ENCODE results near the gene EFNB1.

EFNB1 gene

DNA sequence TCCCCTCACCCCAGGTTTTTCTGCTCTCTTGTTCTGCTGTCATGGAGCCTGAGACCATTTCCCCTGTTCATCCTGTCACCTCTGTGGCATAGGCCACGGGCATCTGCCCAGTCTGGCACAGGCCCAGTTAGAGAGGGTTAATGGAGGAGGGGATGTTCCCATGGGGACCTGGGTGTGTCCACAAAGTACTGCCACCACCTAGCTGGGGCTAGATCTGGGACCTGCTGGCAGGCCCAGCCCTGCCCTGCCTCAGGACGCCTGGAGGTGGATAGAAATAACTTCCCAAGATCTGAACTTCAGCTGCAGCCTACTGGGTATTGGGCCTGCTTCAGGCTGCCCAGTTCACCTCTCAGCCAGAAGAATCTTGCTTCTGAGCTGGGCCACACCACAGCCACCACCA lies 13.5 kb downstream of the EFNB1 start:
- Histone ChIP-seq H3K4me2 (ENCODE audit: low read length) (no peak overlapping the region), H3K4me3 (ENCODE audit: low read depth, low read length) (no peak overlapping the region), H3K36me3 (ENCODE audit: control insufficient read depth, insufficient read depth, low read length) (no peaks in the 10 kb centered on the region), H3K27me3 (ENCODE audit: control insufficient read depth, insufficient read depth, low read length) (no peaks in the 10 kb centered on the region), H3K9ac (no peak overlapping the region), H2AFZ (no peak overlapping the region), H3K4me1 (peaks cover 9% of the 10 kb centered on the region), H3K27ac (peak overlapping the region; percentile 51), H3K79me2 (peaks cover 14% of the 10 kb centered on the region), H3K9me3 (ENCODE audit: control insufficient read depth, low read length) (no peaks in the 10 kb centered on the region)
- TF ChIP-seq, protein P1, sequence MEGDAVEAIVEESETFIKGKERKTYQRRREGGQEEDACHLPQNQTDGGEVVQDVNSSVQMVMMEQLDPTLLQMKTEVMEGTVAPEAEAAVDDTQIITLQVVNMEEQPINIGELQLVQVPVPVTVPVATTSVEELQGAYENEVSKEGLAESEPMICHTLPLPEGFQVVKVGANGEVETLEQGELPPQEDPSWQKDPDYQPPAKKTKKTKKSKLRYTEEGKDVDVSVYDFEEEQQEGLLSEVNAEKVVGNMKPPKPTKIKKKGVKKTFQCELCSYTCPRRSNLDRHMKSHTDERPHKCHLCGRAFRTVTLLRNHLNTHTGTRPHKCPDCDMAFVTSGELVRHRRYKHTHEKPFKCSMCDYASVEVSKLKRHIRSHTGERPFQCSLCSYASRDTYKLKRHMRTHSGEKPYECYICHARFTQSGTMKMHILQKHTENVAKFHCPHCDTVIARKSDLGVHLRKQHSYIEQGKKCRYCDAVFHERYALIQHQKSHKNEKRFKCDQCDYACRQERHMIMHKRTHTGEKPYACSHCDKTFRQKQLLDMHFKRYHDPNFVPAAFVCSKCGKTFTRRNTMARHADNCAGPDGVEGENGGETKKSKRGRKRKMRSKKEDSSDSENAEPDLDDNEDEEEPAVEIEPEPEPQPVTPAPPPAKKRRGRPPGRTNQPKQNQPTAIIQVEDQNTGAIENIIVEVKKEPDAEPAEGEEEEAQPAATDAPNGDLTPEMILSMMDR (IDR thresholded peaks at IDR 0.05) = no peak

DNA sequence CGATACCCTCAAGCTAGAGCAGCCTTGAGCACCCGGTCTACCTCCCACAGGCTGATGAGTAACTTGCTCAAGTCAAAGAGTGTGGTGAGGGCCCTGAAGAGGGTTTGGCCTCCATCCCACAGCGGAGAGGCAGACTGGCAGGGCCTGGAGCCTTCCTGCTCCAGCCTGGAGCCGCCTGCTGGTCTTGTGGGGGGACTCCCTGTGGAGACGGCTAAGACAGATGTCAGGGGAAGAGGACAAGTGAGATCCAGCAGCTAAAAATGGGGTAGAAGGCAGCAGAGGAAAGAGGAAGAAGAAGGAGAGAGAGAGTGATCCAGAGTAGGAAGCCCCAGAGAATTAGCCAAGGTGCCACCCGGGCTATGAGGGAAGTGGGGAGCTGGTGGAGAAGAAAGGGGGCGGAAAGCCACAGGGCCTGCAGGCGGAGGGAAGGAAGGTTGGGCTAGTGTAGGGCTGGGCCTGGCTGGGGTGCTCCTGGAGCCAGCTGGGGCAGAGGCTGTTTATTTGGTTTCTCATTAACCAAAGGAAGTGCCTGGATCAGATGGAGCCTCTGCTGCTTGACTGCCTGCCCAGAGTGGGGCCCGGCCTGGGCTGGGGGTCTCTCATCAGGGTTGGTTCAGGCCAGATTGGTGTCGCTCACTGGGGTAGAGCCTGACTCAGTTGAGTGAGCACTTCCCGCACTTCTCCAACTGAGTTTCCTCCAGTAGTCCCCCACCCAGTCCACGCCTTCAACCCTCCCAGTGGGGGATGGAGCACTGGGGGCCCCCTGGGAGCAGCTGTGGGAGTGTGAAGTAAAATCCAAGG lies 14.2 kb downstream of the EFNB1 start:
- H3K36me3 ChIP-seq (ENCODE audit: control insufficient read depth, insufficient read depth, low read length) = no peaks in the 10 kb centered on the region
- no peak overlapping the region for H3K4me3 ChIP-seq (ENCODE audit: low read depth, low read length)
- H3K27ac ChIP-seq = peak overlapping the region; percentile 51
- H3K79me2 ChIP-seq = peaks cover 8% of the 10 kb centered on the region
- H2AFZ ChIP-seq = no peak overlapping the region
- no peak overlapping the region for H3K4me2 ChIP-seq (ENCODE audit: low read length)
- peaks cover 9% of the 10 kb centered on the region for H3K4me1 ChIP-seq
- TF ChIP-seq, protein P1 (IDR thresholded peaks at IDR 0.05) = no peak
- H3K9me3 ChIP-seq (ENCODE audit: control insufficient read depth, low read length) = no peaks in the 10 kb centered on the region
- no peak overlapping the region for H3K9ac ChIP-seq
- no peaks in the 10 kb centered on the region for H3K27me3 ChIP-seq (ENCODE audit: control insufficient read depth, insufficient read depth, low read length)

DNA sequence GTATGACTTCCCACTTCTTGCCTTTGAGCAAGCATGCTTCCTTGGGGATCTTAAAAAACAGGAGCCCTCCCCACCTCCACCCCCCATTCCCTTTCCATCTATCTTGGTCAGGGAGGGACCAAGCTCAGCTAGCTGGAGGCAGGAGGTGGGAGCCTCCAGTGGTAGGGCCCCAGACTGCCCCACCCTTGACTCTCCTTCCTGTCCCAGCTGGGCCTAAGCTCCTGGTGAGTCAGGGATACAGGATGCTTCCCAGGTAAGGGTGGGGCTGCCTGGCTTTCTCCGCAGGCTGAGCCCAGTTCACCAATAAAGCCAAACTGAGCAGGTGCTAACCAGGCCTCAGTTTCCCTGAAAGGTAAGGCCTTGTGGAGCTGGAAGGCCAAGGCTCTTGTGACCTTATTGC lies 15.2 kb downstream of the EFNB1 start:
- Histone ChIP-seq H3K27ac (no peak overlapping the region), H3K79me2 (peaks cover 7% of the 10 kb centered on the region), H3K27me3 (ENCODE audit: control insufficient read depth, insufficient read depth, low read length) (no peaks in the 10 kb centered on the region), H3K4me1 (peaks cover 9% of the 10 kb centered on the region), H2AFZ (no peak overlapping the region), H3K4me2 (ENCODE audit: low read length) (no peak overlapping the region), H3K36me3 (ENCODE audit: control insufficient read depth, insufficient read depth, low read length) (no peaks in the 10 kb centered on the region), H3K9me3 (ENCODE audit: control insufficient read depth, low read length) (no peaks in the 10 kb centered on the region), H3K9ac (no peak overlapping the region), H3K4me3 (ENCODE audit: low read depth, low read length) (no peak overlapping the region)
- TF ChIP-seq, protein P1 (IDR thresholded peaks at IDR 0.05) = no peak

DNA sequence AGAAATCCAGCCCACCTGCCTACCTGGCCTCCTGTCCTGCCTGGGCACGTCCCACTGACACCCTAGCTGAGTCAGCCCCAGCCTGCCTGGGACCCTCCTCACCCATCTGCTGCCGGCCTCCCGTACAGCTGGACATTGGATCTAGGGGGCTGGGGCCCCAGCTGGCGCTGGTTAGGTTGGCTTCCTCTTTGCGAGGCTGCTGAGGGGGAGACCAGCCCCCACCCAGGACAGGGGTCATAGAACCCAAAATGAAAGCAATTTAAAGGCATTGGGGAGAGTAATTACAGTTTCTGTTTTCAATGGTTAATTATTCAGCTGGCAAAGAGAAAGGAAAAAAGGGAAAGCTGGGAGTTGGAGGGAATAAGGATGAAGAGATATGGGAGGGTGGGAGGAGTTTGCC lies 15.8 kb downstream of the EFNB1 start:
- Histone ChIP-seq H3K9me3 (ENCODE audit: control insufficient read depth, low read length) (no peaks in the 10 kb centered on the region), H3K27ac (no peak overlapping the region), H3K27me3 (ENCODE audit: control insufficient read depth, insufficient read depth, low read length) (no peaks in the 10 kb centered on the region), H3K4me3 (ENCODE audit: low read depth, low read length) (no peak overlapping the region), H3K4me2 (ENCODE audit: low read length) (no peak overlapping the region), H3K79me2 (peaks cover 7% of the 10 kb centered on the region), H3K4me1 (peaks cover 9% of the 10 kb centered on the region), H3K36me3 (ENCODE audit: control insufficient read depth, insufficient read depth, low read length) (no peaks in the 10 kb centered on the region), H2AFZ (no peak overlapping the region), H3K9ac (no peak overlapping the region)
- TF ChIP-seq, protein P1 (IDR thresholded peaks at IDR 0.05) = no peak

DNA sequence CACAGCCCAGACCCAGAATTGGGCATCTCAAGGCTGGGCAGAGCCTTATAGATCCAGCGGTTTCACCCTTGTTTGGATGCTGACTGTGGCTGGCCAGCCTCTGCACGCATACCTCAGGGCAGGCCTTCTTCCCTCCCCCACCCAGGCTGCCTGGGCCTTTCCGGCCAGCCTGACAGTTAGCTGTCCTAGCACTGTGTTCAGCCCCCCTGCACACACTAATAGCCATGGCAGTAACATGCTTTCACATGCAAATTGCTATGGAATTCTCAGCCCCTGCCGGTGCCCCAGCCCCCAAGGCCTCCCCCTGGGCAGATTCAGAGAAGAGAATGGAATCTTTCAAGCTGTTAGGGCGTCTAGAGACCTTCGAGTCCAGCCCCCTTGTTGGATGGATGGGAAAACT lies 17.7 kb downstream of the EFNB1 start:
- H3K27ac ChIP-seq = no peak overlapping the region
- peaks cover 5% of the 10 kb centered on the region for H3K4me1 ChIP-seq
- no peaks in the 10 kb centered on the region for H3K36me3 ChIP-seq (ENCODE audit: control insufficient read depth, insufficient read depth, low read length)
- H3K9ac ChIP-seq = no peak overlapping the region
- no peaks in the 10 kb centered on the region for H3K79me2 ChIP-seq
- no peak overlapping the region for H2AFZ ChIP-seq
- no peaks in the 10 kb centered on the region for H3K9me3 ChIP-seq (ENCODE audit: control insufficient read depth, low read length)
- TF ChIP-seq, protein P1 (IDR thresholded peaks at IDR 0.05) = no peak
- no peak overlapping the region for H3K4me3 ChIP-seq (ENCODE audit: low read depth, low read length)
- H3K4me2 ChIP-seq (ENCODE audit: low read length) = no peak overlapping the region
- H3K27me3 ChIP-seq (ENCODE audit: control insufficient read depth, insufficient read depth, low read length) = no peaks in the 10 kb centered on the region

Data from parathyroid adenoma (tissue), 2 donors.